HS-27A (cell line): ENCODE data around the gene GNRHR.

Source experiments
- DNase-seq: peaks from one replicate; pipeline ENCODE4 v3.0.0-alpha.2; 2012; ENCODE audit warnings: low read depth, missing footprints

Gene GNRHR

GRCh38 chr4:67700116-67700737 lies 54.0 kb downstream of the GNRHR start:
- no peak for DNase-seq

DNA sequence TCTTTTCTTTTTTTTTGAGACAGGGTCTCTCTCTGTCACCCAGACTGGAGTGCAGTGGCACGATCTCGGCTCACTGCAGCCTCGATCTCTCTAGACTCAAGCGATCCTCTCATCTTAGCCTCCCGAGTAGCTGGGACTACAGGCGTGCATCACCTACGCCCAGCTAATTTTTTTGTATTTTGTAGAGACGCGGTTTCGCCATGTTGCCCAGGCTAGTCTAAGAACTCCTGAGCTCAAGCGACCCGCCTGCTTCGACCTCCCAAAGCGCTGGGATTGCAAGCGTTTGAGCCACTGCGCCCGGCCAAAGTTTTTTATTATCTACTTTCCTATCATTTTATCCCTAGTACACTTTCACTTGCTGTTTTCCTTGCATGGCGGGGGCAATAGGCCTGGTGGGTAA lies 54.6 kb downstream of the GNRHR start:
- no peak for DNase-seq

DNA sequence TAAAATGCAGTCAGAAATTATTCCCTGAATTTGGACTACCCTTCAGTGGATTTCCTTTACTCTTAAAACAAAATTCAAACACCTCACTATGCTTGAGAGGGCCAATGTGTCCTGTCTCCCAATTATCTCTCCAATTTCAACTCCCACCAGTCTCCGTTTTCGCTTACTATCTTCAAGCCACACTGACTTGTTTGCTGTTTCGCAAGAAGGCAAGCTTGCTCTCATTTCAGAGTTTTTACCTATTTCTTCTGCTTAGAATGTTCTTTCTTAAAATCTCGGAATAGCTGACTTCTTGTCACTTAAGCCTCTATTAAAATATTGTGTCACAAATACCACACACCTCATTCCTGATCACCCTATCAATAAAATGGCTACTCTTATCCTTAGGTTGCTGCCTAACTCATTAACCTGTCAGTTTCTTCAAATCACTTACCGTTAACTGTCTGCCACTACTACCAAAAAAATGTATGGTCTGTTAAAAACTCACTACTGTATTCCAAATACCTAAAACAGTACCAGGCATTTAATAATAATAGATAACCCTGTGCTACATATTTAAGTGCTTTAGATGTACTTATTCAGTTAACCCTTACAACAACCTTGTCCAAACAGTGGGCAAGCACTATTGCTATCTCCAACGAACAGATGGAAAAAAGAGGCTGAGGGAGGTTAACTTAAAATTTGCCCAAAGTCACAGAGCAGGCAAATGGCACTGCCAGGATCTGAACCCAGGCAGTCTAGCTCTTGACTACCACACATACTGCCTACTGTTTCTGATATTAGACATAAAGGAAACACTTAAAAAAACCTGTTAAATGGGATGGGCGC lies 56.1 kb downstream of the GNRHR start:
- DNase-seq, result no peak

DNA sequence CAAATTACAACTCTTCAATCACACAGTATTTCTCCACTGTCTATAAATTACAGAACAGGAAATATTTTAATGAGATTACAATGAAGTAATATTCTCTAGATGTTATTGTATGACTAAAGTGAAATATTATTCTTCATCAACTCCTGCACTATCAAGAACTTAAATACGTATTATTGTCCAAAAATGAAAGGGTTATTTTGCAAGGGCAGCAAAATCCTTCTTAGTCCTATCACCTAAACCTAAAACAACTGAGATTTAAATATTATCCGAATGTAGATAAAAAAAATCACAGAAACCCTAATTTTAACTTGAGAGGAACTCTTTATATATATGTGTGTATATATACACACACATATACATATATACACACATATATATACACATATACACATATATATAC lies 58.1 kb downstream of the GNRHR start:
- DNase-seq, result no peak

DNA sequence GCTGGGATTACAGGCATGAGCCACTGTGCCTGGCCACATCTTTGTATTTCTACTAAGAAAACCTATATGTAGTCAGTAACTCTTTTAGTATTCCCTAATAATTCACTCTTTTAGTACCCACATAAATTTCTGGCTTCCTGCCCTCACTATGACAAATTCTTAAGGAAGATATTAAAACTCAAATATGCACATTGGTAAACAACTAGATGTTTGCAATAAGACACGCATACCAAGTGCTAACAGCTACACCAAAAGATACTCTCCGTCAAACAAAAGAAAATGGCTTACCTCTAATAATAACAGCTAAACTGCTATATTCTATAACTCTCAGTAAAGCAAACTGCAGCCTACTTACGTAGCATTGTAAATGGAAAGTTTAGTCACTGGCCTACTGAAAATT lies 59.5 kb downstream of the GNRHR start:
- DNase-seq, result no peak

DNA sequence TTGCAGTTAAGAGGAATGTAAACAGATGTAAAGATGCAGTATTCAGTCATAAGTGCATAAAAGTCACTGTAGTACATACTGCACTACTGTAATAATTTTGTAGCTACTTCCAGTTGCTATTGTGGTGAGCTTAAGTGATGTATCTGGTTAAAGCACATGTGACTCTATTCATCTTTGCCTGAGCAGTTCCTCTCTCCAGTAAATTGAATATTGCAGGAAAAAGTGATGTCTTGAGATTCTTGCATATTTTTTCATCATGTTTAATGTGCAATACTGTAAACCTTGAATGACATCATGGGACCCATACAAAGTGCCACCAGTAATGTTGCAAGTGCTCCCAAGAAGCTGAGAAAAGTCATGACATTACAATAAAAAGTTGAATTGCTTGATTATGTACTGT lies 62.9 kb downstream of the GNRHR start:
- no peak for DNase-seq
